22Rv1 (cell line): ENCODE measurements around the gene GIT2.

ENCODE experiments used
- H3K27ac ChIP-seq: fragments of 450-650 bp; 2 replicates; pipeline ENCODE4 v1.5.1; 2017
- ZFX ChIP-seq: fragments of 450-650 bp; IDR thresholded peaks from 2 replicates; pipeline ENCODE4 v1.6.1; 2017; ENCODE audit warnings: antibody characterized with exemption, borderline replicate concordance
- TF ChIP-seq, protein P1 (sequence below): fragments of 450-650 bp; IDR thresholded peaks from 2 replicates; pipeline ENCODE4 v1.5.1; 2017; ENCODE audit warnings: mild to moderate bottlenecking

GIT2 gene

DNA sequence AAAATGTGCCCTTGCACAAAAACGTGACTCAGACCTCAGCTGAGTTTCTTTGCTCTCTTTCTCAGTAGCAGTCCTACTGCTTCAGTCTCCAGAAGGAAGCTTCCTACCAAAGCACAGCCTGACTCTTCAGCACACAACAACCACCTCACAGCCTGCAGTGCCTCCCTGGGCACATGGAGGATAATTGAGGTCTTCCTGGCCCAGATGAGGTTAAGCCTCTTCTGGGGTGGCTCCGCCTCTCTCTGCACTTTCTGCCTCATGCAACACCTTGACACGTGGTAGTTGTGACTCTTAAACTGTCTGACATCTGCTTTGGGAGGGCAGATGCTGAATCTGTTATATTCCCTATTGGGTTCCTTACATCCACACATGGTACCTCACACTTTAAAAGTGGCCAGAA lies 33.8 kb downstream of the GIT2 start:
- no peak overlapping the region for H3K27ac ChIP-seq
- TF ChIP-seq, protein P1, sequence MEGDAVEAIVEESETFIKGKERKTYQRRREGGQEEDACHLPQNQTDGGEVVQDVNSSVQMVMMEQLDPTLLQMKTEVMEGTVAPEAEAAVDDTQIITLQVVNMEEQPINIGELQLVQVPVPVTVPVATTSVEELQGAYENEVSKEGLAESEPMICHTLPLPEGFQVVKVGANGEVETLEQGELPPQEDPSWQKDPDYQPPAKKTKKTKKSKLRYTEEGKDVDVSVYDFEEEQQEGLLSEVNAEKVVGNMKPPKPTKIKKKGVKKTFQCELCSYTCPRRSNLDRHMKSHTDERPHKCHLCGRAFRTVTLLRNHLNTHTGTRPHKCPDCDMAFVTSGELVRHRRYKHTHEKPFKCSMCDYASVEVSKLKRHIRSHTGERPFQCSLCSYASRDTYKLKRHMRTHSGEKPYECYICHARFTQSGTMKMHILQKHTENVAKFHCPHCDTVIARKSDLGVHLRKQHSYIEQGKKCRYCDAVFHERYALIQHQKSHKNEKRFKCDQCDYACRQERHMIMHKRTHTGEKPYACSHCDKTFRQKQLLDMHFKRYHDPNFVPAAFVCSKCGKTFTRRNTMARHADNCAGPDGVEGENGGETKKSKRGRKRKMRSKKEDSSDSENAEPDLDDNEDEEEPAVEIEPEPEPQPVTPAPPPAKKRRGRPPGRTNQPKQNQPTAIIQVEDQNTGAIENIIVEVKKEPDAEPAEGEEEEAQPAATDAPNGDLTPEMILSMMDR, result no peak
- TF ChIP-seq ZFX, result no peak

DNA sequence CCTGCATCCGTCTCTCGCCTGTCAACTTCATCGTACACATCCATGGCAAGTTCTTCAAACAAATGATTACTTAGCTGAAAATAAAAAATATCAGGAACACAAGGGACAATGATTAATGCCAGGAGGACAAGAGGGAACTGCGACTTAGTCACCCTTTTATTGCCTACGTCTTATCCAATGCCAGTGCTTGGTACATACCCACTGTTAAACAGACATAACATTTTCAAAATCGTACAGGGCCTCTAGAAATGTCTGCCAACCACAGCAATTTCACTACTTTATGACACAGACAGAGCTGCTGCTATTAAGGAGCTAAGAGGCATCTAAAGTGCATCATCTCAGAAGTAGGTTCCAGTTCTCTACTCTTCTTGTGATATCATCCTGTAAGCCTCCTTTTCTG lies 34.6 kb downstream of the GIT2 start:
- TF ChIP-seq ZFX, result no peak
- TF ChIP-seq, protein P1, result no peak
- no peak overlapping the region for H3K27ac ChIP-seq

DNA sequence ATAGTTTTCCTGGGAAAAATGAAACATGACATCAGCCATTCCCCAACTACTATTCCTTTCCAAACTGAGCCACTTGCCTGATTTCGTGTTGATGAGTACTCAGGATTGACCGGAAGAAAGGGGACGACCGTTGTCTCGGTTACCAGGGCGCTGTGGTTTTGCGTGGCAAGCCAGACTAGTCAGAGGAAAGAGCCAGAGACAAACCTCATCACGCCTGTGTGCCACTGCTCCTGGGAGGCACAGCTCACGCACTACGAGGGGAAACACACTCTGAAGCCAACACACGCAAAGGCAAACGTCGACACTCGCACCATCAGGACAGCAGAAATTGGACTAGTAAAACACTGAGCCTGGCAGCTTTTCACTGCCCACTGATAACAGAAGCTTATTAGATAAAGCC lies 35.0 kb downstream of the GIT2 start:
- TF ChIP-seq, protein P1, result no peak
- no peak for TF ChIP-seq ZFX
- H3K27ac ChIP-seq, result no peak overlapping the region

DNA sequence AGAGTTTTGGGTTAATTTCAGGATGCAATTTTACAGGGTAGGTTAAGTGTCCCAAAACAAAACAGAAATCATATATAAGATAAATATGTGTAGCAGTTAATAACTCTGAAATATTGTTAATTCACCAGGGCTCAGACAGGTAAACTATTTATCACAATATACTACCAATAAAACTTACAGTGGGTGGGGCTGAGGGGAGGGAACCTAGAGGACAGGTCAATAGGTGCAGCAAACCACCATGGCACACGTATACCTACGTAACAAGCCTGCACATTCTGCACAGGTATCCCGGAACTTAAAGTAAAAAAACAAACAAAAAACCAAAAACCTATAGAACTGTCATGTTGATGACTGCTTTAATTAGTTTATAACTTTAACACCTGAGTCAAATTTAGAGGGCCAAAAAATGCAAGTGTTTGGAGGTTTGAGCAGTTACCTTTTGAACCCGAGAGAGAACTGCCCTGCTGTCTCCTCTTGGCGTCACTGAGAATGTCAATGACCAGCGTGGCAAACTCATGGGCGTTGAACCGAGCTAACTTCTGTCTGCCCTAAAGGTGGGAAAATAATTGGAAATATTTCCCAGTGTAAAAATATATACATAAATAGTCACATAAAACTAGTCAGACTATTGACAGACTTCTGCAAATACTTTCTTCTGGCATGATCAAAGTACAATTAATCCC lies 36.6 kb downstream of the GIT2 start:
- no peak overlapping the region for H3K27ac ChIP-seq
- TF ChIP-seq, protein P1, result no peak
- TF ChIP-seq ZFX, result no peak

DNA sequence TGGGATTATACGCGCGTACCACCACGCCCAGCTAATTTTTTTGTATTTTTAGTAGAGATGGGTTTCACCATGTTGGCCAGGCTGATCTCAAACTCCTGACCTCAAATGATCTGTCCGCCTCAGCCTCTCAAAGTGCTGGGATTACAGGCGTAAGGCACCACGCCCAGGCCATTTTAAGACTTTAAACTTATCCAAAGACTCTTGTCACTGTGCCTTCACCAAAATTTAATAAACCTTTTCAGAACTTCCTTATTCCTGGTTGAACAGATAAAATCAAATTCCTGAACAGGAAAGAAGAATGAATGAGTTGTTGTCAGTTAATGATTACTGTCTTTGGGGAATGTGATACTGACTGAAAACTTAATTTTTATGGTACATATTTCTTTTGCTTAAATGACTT lies 37.8 kb downstream of the GIT2 start:
- H3K27ac ChIP-seq, result no peak overlapping the region
- TF ChIP-seq, protein P1, result no peak
- no peak for TF ChIP-seq ZFX

DNA sequence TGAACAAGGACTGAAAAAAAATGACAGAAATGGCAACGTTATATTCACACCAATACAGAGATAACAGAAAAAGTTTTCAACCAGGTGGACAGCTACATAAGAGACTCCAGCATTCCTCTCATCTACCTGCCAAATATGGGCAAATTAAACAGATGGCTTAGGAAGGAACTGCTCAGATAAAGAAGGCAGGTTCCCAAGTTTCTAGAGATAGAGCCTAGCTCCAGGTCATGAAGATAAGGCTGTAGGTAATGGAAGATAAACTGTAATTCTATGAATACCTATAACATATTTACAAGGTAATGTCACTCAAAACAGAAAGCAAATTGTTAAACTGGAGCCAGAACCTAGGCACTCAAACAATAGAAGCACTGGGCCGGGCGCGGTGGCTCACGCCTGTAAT lies 42.5 kb downstream of the GIT2 start:
- H3K27ac ChIP-seq, result no peak overlapping the region

DNA sequence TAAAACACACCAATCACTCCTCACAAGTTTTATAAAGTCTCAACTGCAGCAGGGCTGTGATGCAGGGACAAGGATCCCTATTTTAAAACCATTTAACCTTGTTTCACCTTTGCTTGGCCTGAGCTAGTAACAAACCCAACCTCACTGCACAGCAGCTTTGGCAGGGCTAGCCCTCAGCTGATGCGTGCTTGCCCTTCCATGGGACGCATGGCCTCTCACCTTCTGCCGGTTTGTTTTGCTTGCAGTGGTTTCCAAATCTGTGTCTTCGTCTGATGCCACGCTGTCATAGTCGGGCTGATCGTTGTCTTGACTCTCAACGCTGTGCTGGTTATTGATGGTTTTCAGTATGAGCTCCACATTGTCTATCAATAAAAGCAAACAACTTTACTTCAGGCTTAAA lies 43.3 kb downstream of the GIT2 start:
- TF ChIP-seq, protein P1, result no peak
- no peak for TF ChIP-seq ZFX
- H3K27ac ChIP-seq, result no peak overlapping the region

More for the DNA sequence above, 42.5 kb downstream of the GIT2 start:
- TF ChIP-seq, protein P1, result no peak
- TF ChIP-seq ZFX, result no peak
